MCF 10A (cell line): Measurements from ENCODE around the gene ID2. TPM values are rescaled to one million over a fixed set of nuclear protein-coding genes. Genes with fewer than 3 reads are reported as not detected.

ENCODE experiments used
- BruUV-seq: library from RNA; stranded (reverse); fragments of 400-500 nt; replicated peaks from 2 replicates; lab custom pipeline; 2021; lab: Mats Ljungman, UMichigan
- CTCF ChIA-PET: fragments of 300-600 bp; sonication (Branson Sonifier 250); formaldehyde crosslinking; extraction: SDS; loops from one replicate; lab custom pipeline; 2021; ENCODE audit warnings: antibody characterized with exemption, inconsistent platforms; lab: Yijun Ruan, JAX
- POLR2A ChIA-PET: fragments of 300-600, 350-650 bp; sonication (Branson Sonifier 250); formaldehyde crosslinking; extraction: SDS; loops from one replicate; lab custom pipeline; 2020; ENCODE audit warnings: antibody characterized with exemption, inconsistent platforms; lab: Yijun Ruan, JAX
- DNase-seq: peaks from one replicate; pipeline ENCODE4 v3.0.0-alpha.2; 2018; ENCODE audit not compliant: unreplicated experiment
- H3K27ac Mint-ChIP-seq: one replicate; pipeline ENCODE4 v1.8.0; 2022; ENCODE audit warnings: mild to moderate bottlenecking, low read depth, mixed read lengths; ENCODE audit not compliant: unreplicated experiment
- H3K27me3 Mint-ChIP-seq: one replicate; pipeline ENCODE4 v1.8.0; 2022; ENCODE audit warnings: mixed read lengths; ENCODE audit not compliant: insufficient read depth, unreplicated experiment
- H3K36me3 Mint-ChIP-seq: one replicate; pipeline ENCODE4 v1.8.0; 2022; ENCODE audit warnings: mild to moderate bottlenecking, moderate library complexity, mixed read lengths; ENCODE audit not compliant: insufficient read depth, unreplicated experiment
- H3K4me1 Mint-ChIP-seq: one replicate; pipeline ENCODE4 v1.8.0; 2022; ENCODE audit warnings: mixed read lengths; ENCODE audit not compliant: insufficient read depth, unreplicated experiment
- H3K4me3 Mint-ChIP-seq: one replicate; pipeline ENCODE4 v1.8.0; 2022; ENCODE audit warnings: mild to moderate bottlenecking, moderate library complexity, mixed read lengths; ENCODE audit not compliant: unreplicated experiment
- H3K9me3 Mint-ChIP-seq: one replicate; pipeline ENCODE4 v1.8.0; 2022; ENCODE audit warnings: mixed read lengths; ENCODE audit not compliant: unreplicated experiment
- intact Hi-C: fragments of 100-400 bp; cut with micrococcal nuclease; formaldehyde crosslinking; loops from 2 replicates; pipeline ENCODE4 v1.14.1; 2022
- total RNA-seq: library from RNA; stranded (reverse); gene quantifications from 2 replicates; pipeline ENCODE4 v1.2.3, GENCODE V29; 2022
- TF ChIP-seq, protein P1 (sequence below): fragments of 200-600 bp; IDR thresholded peaks from one replicate; pipeline ENCODE4 v1.8.0; 2022; ENCODE audit warnings: antibody characterized with exemption, mild to moderate bottlenecking; ENCODE audit not compliant: unreplicated experiment

The ID2 gene
- total RNA-seq, 1 experiment from 2014 or later = 2.0 TPM

DNA sequence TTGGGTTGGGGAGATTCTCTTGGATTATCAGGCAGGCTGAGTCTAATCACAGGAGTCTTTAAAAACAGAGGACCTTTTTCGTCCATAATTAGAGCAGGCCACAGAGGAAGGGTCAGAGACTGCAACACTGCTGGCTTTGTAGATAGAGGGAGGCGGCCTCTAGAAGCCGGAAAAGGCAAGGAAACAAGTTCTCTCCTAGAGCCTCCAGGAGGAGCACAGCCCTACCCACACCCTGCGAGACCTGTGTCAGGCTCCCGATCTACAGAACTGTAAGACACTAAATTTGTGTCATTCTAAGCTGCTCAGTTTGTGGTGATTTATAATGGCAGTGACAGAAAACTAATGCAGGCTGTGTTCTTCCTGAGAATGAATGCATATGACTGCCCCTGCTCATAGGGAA is 15.3 kb downstream of the ID2 start:
- no TSS peak for BruUV-seq
- TF ChIP-seq, protein P1, sequence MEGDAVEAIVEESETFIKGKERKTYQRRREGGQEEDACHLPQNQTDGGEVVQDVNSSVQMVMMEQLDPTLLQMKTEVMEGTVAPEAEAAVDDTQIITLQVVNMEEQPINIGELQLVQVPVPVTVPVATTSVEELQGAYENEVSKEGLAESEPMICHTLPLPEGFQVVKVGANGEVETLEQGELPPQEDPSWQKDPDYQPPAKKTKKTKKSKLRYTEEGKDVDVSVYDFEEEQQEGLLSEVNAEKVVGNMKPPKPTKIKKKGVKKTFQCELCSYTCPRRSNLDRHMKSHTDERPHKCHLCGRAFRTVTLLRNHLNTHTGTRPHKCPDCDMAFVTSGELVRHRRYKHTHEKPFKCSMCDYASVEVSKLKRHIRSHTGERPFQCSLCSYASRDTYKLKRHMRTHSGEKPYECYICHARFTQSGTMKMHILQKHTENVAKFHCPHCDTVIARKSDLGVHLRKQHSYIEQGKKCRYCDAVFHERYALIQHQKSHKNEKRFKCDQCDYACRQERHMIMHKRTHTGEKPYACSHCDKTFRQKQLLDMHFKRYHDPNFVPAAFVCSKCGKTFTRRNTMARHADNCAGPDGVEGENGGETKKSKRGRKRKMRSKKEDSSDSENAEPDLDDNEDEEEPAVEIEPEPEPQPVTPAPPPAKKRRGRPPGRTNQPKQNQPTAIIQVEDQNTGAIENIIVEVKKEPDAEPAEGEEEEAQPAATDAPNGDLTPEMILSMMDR = no peak
- Mint-ChIP-seq H3K4me3 (no peak overlapping the region), H3K27me3 (peaks cover 12% of the 10 kb centered on the region), H3K9me3 (no peaks in the 10 kb centered on the region), H3K27ac (no peak overlapping the region), H3K4me1 (no peaks in the 10 kb centered on the region), H3K36me3 (peaks cover 4% of the 10 kb centered on the region)
- POLR2A ChIA-PET = no interaction called here
- DNase-seq = no peak
- intact Hi-C loops = no loop called here
- CTCF ChIA-PET = no interaction called here

DNA sequence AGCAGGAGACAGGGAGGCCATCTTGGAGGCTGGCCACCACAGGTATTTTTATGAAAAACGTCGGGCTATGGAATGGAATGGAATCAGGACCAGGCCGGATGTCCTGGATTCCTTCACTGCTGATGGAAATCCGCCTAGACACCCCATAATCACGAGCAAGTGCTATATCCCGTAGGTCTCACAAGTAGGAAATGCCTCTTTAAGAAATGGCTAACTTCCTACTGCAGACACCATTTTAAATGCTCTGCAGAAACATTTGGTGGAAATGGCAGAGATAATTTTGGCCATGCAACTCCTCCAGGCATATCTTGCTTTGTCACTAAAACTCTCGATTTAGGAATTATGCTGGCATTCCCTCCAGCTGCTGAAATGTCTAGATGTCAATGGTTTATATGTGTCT is 18.0 kb downstream of the ID2 start:
- Mint-ChIP-seq H3K4me3 (no peak overlapping the region), H3K4me1 (no peaks in the 10 kb centered on the region), H3K36me3 (peaks cover 4% of the 10 kb centered on the region), H3K9me3 (no peaks in the 10 kb centered on the region), H3K27me3 (peaks cover 12% of the 10 kb centered on the region), H3K27ac (no peak overlapping the region)
- DNase-seq = no peak
- no TSS peak for BruUV-seq
- ChIA-PET POLR2A (interaction anchor here (1.0 kb wide), 1 partner anchor 14 kb away, joined by 3 read pairs; no protein-coding TSS in a partner anchor), CTCF (interaction anchor here (0.6 to 1.0 kb wide), 5 partner anchors 9 to 1615 kb away, joined by 3 to 4 read pairs (median 3); no protein-coding TSS in a partner anchor)
- intact Hi-C loops = no loop called here
- TF ChIP-seq, protein P1 = no peak

DNA sequence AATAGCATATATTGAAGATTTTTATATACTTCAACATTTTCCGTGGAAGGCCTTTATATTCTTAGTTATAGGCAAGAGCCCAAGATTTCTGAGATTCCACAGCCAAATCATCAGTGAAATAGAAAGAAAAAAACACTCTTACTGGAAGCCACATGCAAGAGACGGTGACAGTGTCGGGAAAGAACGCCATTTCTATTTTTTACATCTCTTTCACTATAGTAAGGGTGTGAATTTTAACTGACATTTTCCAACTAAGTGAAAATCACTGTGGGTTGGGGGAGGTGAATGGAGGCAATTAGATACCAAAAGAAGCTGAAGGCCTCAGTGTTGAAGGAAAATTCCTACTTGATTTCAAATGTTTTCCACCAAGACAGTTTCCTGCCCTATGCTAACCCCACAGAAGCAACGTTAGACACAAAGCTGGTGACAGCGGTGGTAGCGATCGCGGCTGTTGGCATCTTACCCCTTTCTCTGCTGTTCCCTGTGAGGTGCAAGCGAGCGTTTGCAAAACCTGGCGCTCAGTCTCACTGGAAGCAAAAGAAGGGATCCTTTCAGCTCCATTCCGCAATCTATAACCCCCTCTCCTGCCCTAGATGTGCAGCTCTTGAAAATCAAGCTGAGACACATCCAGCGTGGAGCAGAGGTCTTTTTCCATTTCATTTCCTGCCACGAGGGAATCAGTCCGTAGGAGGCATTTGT is 20.0 kb downstream of the ID2 start:
- peaks cover 4% of the 10 kb centered on the region for H3K36me3 Mint-ChIP-seq
- H3K9me3 Mint-ChIP-seq = no peaks in the 10 kb centered on the region
- CTCF ChIA-PET = interaction anchor here (0.6 kb wide), 2 partner anchors 1176 to 1701 kb away, joined by 3 read pairs; no protein-coding TSS in a partner anchor
- DNase-seq = no peak
- no peaks in the 10 kb centered on the region for H3K4me1 Mint-ChIP-seq
- H3K27me3 Mint-ChIP-seq = peaks cover 4% of the 10 kb centered on the region
- no peak overlapping the region for H3K4me3 Mint-ChIP-seq
- intact Hi-C loops = no loop called here
- TF ChIP-seq, protein P1 = no peak
- BruUV-seq = no TSS peak
- no peak overlapping the region for H3K27ac Mint-ChIP-seq
- POLR2A ChIA-PET = no interaction called here

DNA sequence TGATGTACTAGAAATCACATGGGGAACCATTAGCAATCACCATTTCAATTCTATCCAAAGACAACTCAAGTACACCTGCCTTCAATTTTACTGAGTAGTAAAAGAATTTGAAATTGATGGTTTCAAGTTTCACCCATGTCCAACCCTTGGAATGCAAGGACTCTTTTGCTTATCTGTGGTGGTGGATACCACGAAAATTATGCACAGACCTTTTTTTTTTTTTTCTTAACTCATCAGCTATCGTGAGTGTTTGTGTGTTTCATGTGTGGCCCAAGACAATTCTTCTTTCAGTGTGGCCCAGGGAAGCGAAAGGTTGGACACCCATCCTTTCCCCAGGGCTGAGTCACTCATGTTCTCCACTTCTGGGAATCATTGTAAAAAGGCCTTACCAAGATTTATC is 23.1 kb downstream of the ID2 start:
- DNase-seq = no peak
- intact Hi-C loops = no loop called here
- ChIA-PET POLR2A (no interaction called here), CTCF (no interaction called here)
- H3K27me3 Mint-ChIP-seq = no peaks in the 10 kb centered on the region
- no peaks in the 10 kb centered on the region for H3K36me3 Mint-ChIP-seq
- BruUV-seq = no TSS peak
- no peak overlapping the region for H3K27ac Mint-ChIP-seq
- no peak overlapping the region for H3K4me3 Mint-ChIP-seq
- TF ChIP-seq, protein P1 = no peak
- H3K9me3 Mint-ChIP-seq = no peaks in the 10 kb centered on the region
- no peaks in the 10 kb centered on the region for H3K4me1 Mint-ChIP-seq
